HG03521 (cell line): ENCODE results near the gene EFCAB11.

Source experiments
- ATAC-seq: cut with Tn5 transposase; IDR thresholded peaks from one replicate; pipeline ENCODE4 v1.9.1; 2021; ENCODE audit warnings: mild to moderate bottlenecking, moderate library complexity; ENCODE audit not compliant: unreplicated experiment

EFCAB11 gene

GRCh38 chr14:89954070-89955021 is at the start of gene EFCAB11:
EFCAB11 (minus strand) TSS chr14:89954730; CDS start chr14:89954660, 70 bp downstream.
- ATAC-seq, result peak; percentile 79

- ATAC-seq, result no peak
Observed at GRCh38 chr14:90003526-90004307, 49.2 kb upstream of the EFCAB11 start.

DNA sequence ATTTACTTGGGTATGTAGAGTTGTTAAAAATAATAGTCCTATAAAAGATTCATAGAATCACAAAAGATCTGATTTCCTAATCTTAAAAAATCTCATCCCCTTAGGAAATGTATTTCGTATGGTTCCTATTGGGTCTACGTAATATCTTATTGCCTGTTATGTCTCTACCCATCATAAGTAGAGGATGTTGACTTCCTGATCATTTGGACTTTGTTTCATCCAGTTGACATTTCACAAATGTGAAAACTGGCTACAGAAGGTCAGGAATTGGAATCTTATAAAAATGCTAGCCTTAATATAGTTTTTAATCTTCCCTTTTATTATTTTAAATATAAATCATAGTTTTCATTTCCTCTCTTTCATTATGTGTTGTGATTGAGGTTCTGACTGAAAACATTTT is 46.4 kb upstream of the EFCAB11 start:
- no peak for ATAC-seq

GRCh38 chr14:89996963-89997362 is 42.4 kb upstream of the EFCAB11 start:
- ATAC-seq, result no peak

DNA sequence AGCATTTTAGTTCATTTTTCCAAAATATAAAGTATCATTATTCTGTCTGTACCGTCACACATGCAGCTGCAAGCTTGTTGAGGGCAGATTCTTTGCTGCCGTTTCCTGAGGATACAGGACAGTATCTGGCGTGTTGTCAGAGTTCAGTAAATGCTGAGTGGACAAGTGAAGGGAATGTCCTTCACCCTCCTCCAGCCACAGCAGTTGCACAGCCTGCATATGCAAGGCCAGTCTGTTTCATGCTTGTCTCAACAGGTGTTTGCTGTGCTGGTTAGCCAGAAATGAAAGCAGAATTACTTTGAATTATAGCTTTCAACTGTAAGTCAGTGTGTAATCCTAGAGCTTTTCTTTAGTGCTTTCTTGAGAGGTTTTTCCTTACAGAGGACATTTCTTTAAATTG is 37.7 kb upstream of the EFCAB11 start:
- no peak for ATAC-seq

- no peak for ATAC-seq
Observed at GRCh38 chr14:89990623-89991275, 36.2 kb upstream of the EFCAB11 start.

GRCh38 chr14:89990218-89990617 is 35.7 kb upstream of the EFCAB11 start:
- no peak for ATAC-seq

- ATAC-seq, result no peak
Observed at GRCh38 chr14:89988787-89989186, 34.3 kb upstream of the EFCAB11 start.

- ATAC-seq, result no peak
Observed at GRCh38 chr14:89987161-89987475, 32.6 kb upstream of the EFCAB11 start.

- ATAC-seq, result no peak
Observed at GRCh38 chr14:89986462-89987160, 32.1 kb upstream of the EFCAB11 start.

DNA sequence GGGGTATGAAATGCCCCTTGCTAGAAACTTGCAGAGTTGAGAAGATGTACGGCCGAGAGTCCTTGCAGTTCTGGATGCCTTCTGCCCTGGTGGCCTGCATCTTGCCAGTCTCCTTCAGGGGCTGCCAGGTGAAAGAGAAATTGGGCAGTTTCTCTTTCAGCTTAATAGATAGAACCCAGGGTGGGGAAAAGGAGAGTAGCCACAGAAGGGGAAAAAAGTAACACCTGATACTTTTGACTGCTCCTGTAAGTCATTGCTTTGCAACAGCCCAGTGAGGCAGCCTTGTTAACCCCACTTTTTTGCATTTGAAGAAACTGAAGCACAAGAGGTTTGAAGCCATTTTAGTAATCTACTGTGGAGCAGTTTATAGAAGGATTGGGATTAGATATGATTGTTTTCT is 28.8 kb upstream of the EFCAB11 start:
- ATAC-seq, result no peak

GRCh38 chr14:89978656-89979055 is 24.1 kb upstream of the EFCAB11 start:
- ATAC-seq, result no peak

DNA sequence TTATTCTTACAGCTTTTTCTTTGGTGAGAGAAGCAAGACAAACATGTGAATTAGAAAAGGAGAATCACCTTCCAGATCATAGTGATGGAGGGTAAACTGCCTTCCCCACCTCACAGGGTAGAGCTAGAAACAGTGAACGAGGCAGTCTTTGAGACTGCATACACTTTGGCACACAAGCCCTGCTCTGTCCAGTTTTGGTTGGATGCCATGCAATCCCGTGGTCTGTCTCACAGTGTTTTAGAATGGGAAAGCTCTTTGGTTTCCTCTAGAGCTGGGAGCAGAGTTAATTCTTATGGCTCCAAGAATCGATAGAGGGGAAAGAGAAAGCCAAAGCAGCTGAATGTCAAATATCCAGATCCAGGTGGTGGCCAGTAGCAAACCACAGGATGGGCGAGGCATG is 23.1 kb upstream of the EFCAB11 start:
- ATAC-seq, result no peak

DNA sequence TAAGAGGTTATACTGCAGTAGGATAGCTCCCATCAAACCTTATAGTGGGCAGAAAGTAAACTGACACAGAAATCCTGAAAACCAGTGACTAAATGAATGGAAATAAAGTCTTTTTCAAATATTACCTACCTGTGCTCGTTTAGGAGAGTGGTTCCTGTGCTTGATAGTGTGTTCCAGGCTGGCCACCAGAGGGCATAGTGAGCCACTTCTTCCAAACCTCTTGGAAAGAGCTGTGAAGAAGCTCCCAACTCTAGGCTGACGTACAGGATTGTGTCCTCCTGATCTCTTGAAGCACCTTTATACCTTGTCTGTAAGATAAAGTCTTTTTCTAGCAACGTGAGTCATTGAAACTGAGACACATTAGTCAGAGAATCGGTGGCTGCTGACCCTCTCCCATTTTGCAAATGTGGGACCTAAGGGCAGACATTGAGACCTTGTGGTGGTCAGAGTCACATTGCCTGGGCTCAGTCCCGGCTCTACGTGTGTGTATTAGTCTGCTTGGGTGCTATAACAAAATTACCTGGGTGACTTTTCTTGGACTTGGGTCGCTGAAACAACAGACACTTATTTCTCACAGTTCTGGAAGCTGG is 18.8 kb upstream of the EFCAB11 start:
- ATAC-seq, result no peak

DNA sequence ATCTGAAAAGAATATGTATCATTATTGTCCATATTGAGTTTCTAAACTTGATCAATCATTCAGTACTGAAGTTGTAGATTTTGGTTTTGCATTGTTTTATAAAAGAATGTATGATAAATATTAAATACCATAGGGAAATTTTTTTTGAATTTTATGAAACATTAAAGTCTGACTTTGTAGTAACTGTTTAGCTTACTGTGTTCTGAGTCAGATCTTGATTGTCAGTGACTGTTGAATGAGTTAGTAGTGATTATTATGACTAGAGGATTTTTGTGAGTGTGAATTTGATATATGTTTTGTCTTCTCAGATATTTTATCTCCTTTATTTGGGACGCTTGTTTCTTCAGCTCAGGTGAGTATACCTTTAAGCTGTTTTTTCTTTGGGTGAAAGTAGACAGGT is 11.3 kb upstream of the EFCAB11 start:
- ATAC-seq, result no peak

GRCh38 chr14:89963288-89963978 is 8.9 kb upstream of the EFCAB11 start:
- no peak for ATAC-seq

- ATAC-seq, result no peak
Observed at GRCh38 chr14:89960914-89961313, 6.4 kb upstream of the EFCAB11 start.

GRCh38 chr14:89959853-89960445 is 5.4 kb upstream of the EFCAB11 start:
- no peak for ATAC-seq

GRCh38 chr14:89958966-89959365 is 4.4 kb upstream of the EFCAB11 start:
- no peak for ATAC-seq

GRCh38 chr14:89957791-89958190 is 3.3 kb upstream of the EFCAB11 start:
- ATAC-seq, result no peak
